Lower leg skin (tissue), 4 donors: ENCODE results near the gene TUBD1. TPM values are rescaled to one million over a fixed set of nuclear protein-coding genes. Genes with fewer than 3 reads are reported as not detected.

Experiments used
- DNase-seq, 2 donors: peaks; one replicate each; pipeline ENCODE4 v3.0.0-alpha.2; 2019; ENCODE audit warnings: low spot score in 2 of 2
- H3K4me3 ChIP-seq: fragments of 200-600 bp; sonication (generic); 2 replicates; pipeline ENCODE4 v1.5.1; 2017; ENCODE audit warnings: mild to moderate bottlenecking, low read depth; ENCODE audit not compliant: poor library complexity, severe bottlenecking
- CTCF ChIP-seq, 3 donors: fragments of 450-650 bp; IDR thresholded peaks; one replicate each; pipeline ENCODE4 v1.5.1; 2016; ENCODE audit warnings: antibody characterized with exemption in 3 of 3, mild to moderate bottlenecking in 3 of 3, moderate library complexity in 2 of 3
- POLR2A ChIP-seq, 2 donors: fragments of 450-650 bp; IDR thresholded peaks; one replicate each; pipeline ENCODE4 v1.6.1; 2016 to 2017; ENCODE audit warnings: antibody characterized with exemption in 2 of 2, mild to moderate bottlenecking in 1 of 2, moderate library complexity in 1 of 2
- WGBS, 2 donors: methylation state at CpG; one replicate each; pipeline ENCODE4 v1.1.5; 2018; 5-methylcytosine and 5-hydroxymethylcytosine counted together
- intact Hi-C: fragments of 100-400 bp; cut with DNase I; formaldehyde crosslinking; loops from one replicate; pipeline ENCODE4 v1.15.0; 2023; ENCODE audit warnings: low total_unique reads
- total RNA-seq, 4 donors: library from RNA; depleted of rRNA; stranded (reverse); fragments of >200 nt; gene quantifications; one replicate each; pipeline ENCODE4 v1.1.0, GENCODE V29; 2016

TUBD1 gene
- total RNA-seq, 4 donors from 2014 or later: 8.2 to 22.5 (median 13.2) TPM

GRCh38 chr17:59907467-59907866, 14.7 kb upstream of the TUBD1 start:
- TF ChIP-seq CTCF (IDR thresholded peaks at IDR 0.05): no peak
- TF ChIP-seq POLR2A (IDR thresholded peaks at IDR 0.05): no peak
- intact Hi-C loops: loop anchor here (10.0 kb wide), 1 partner anchor 137 kb away; no protein-coding TSS in a partner anchor
- no peak for DNase-seq
- H3K4me3 ChIP-seq: no peak overlapping the region
- 87 to 94% methylated on average over 3 of the region's 3 CpGs for WGBS, 2 donors

DNA sequence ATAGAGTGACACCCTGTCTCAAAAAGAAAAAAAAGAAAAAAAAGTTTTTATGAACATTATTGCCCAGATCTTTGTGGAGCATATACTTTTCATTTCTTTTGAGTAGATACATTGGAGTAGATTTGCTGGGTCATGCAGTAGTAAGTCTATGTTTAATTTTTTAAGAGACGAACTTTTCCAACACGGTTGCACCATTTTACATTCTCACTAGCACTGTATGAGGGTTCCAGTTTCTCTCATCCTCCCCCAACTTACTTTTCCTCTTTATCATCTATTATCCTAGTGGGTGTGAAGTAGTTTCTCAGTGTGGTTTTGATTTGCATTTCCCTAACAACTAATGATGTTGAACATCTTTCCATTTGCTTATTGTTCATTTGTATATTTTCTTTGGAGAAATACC, 10.7 kb upstream of the TUBD1 start:
- no peak for DNase-seq
- no peak overlapping the region for H3K4me3 ChIP-seq
- TF ChIP-seq POLR2A (IDR thresholded peaks at IDR 0.05) (no peak), CTCF (IDR thresholded peaks at IDR 0.05) (no peak)
- 85 to 91% methylated on average over 2 of the region's 2 CpGs for WGBS, 2 donors
- intact Hi-C loops: loop anchor here (10.0 kb wide), 1 partner anchor 141 kb away; no protein-coding TSS in a partner anchor

- TF ChIP-seq CTCF (IDR thresholded peaks at IDR 0.05) (no peak), POLR2A (IDR thresholded peaks at IDR 0.05) (no peak)
- no peak overlapping the region for H3K4me3 ChIP-seq
- DNase-seq: peak in 1 of 2 donors; percentile 32
- intact Hi-C loops: loop anchor here (10.0 kb wide), 1 partner anchor 143 kb away; no protein-coding TSS in a partner anchor
- WGBS, 2 donors: 96 to 97% methylated on average over 8 of the region's 8 CpGs
Measured at GRCh38 chr17:59901604-59902003, 8.9 kb upstream of the TUBD1 start.

- TF ChIP-seq CTCF (IDR thresholded peaks at IDR 0.05) (no peak), POLR2A (IDR thresholded peaks at IDR 0.05) (no peak)
- DNase-seq: no peak
- 22 to 82% methylated on average over 5 of the region's 5 CpGs for WGBS, 2 donors
- intact Hi-C loops: no loop called here
- H3K4me3 ChIP-seq: no peak overlapping the region
Measured at GRCh38 chr17:59899099-59899498, 6.4 kb upstream of the TUBD1 start.

DNA sequence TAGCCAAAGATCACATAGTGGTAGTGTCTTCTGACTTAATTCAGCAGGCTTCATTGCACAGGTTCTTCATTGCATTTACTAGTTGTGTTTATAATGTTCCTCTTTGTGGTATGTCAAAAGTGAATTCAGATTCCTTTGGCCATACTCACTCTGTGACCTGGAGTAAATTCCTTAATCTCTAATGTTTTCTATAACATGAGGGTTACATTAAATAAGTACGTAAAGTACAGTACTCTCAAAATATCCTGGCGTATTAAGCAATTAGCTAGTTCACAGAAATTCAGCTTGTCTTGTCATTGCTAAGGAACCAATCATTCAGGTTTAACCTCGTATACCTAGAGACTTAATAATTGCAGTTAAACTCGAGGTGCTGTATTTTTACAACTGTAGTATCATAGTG, 4.3 kb upstream of the TUBD1 start:
- DNase-seq: no peak
- no peak overlapping the region for H3K4me3 ChIP-seq
- 71 to 73% methylated on average over 4 of the region's 4 CpGs for WGBS, 2 donors
- TF ChIP-seq POLR2A (IDR thresholded peaks at IDR 0.05): no peak
- TF ChIP-seq CTCF (IDR thresholded peaks at IDR 0.05): no peak
- intact Hi-C loops: no loop called here

- H3K4me3 ChIP-seq: peak overlapping the region; percentile 98
- TF ChIP-seq CTCF (IDR thresholded peaks at IDR 0.05): no peak
- no peak for TF ChIP-seq POLR2A (IDR thresholded peaks at IDR 0.05)
- WGBS, 2 donors: 1 to 2% methylated on average over 11 of the region's 11 CpGs
- no peak for DNase-seq
- intact Hi-C loops: no loop called here
Measured at GRCh38 chr17:59893676-59894100, 945 bp upstream of the TUBD1 start.
